GM18951 (cell line): ENCODE results near the gene DRAXIN.

Experiments used
- POLR2A ChIP-seq: IDR thresholded peaks from 4 replicates; pipeline ENCODE4 v1.6.1; 2011; ENCODE audit warnings: mild to moderate bottlenecking; ENCODE audit not compliant: insufficient read length, insufficient read depth; ENCODE audit errors: extremely low read depth
- in situ Hi-C: fragments of 300-500 bp; cut with MboI; formaldehyde crosslinking; loops from one replicate; pipeline ENCODE4 v1.12.0; 2022; ENCODE audit warnings: low sequenced_read_pairs, mixed read lengths, inconsistent platforms; ENCODE audit not compliant: unreplicated experiment

DRAXIN gene

GRCh38 chr1:11714831-11715575, 23.5 kb downstream of the DRAXIN start:
- in situ Hi-C loops = no loop called here
- no peak for TF ChIP-seq POLR2A

- peak; percentile 40 for TF ChIP-seq POLR2A
- in situ Hi-C loops = no loop called here
Observed at GRCh38 chr1:11719313-11720032, 28.0 kb downstream of the DRAXIN start.

- in situ Hi-C loops = no loop called here
- TF ChIP-seq POLR2A = no peak
Observed at GRCh38 chr1:11720033-11720376, 28.5 kb downstream of the DRAXIN start.

GRCh38 chr1:11720525-11720924, 29.0 kb downstream of the DRAXIN start:
- in situ Hi-C loops = no loop called here
- TF ChIP-seq POLR2A = no peak

- no peak for TF ChIP-seq POLR2A
- in situ Hi-C loops = no loop called here
Observed at GRCh38 chr1:11721311-11721710, 29.8 kb downstream of the DRAXIN start.

DNA sequence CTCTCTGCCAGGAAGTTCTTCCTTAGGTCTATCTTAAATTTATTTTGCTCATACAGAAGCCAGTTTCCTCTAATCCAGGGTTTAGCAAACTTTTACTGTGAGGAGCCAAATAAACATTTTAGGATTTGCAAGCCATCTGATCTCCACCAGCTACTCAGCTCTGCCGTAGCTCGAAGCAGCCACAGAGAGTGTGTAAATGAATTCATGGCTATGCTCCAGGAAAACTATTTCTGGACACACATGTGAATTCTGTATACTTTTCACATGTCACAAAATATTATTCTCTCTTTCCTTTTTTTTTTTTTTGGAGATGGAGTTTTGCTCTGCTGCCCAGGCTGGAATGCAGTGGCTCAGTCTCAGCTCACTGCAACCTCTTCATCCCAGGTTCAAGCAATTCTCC, 31.0 kb downstream of the DRAXIN start:
- in situ Hi-C loops = no loop called here
- no peak for TF ChIP-seq POLR2A

- in situ Hi-C loops = no loop called here
- TF ChIP-seq POLR2A = no peak
Observed at GRCh38 chr1:11725616-11726015, 34.1 kb downstream of the DRAXIN start.

- no peak for TF ChIP-seq POLR2A
- in situ Hi-C loops = no loop called here
Observed at GRCh38 chr1:11727119-11727518, 35.6 kb downstream of the DRAXIN start.

DNA sequence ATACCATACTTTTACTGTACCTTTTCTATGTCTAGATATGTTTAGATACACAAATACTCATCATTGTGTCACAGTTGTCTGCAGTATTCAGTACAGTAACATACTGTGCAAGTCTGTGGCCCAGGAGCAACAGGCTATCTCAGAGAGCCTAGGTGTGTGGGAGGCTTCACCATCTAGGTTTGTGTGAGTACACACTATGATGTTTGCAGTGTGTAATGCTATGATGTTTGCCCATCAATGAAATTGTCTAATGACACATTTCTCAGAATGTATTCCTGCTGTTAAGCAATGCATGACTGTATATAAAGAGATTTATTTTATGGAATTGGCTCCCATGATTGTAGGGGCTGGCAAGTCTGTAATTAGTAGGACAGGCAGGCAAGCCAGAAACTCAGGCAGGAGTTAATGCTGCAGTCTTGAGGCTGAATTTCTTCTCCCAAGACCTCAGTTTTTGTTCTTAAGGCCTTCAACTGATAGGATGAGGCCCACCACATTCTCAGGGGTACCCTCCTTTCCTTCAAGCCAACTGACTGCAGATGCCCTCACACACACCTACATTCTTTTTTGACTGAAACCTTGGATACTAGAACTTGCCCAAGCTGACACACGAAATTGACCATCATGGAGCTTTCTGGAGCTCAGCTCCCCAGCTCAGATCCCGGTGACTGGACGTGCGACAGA, 36.8 kb downstream of the DRAXIN start:
- no peak for TF ChIP-seq POLR2A

DNA sequence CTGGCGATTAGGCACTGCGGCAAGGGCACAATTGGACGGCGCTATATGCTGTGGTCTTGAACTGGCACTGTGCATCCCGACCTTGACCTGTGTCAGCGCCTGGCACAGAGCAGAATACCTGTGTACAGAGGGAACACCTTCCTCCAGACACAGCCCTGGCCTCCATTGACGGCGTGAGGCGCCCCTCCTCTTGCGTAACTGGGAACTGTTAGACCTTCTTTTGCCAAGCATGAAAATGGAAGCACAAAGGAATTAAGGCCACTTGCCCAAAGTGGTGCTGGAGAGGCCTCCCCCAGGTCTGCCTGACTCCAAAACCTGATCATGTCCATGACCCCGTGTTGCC, 37.6 kb downstream of the DRAXIN start:
- in situ Hi-C loops = no loop called here
- TF ChIP-seq POLR2A = no peak

More for the DNA sequence above, 36.8 kb downstream of the DRAXIN start:
- in situ Hi-C loops = no loop called here

GRCh38 chr1:11729498-11730428, 38.3 kb downstream of the DRAXIN start:
- in situ Hi-C loops = no loop called here
- no peak for TF ChIP-seq POLR2A

GRCh38 chr1:11730429-11730891, 39.0 kb downstream of the DRAXIN start:
- no peak for TF ChIP-seq POLR2A
- in situ Hi-C loops = no loop called here

- in situ Hi-C loops = no loop called here
- no peak for TF ChIP-seq POLR2A
Observed at GRCh38 chr1:11731691-11732283, 40.3 kb downstream of the DRAXIN start.

GRCh38 chr1:11733306-11733705, 41.8 kb downstream of the DRAXIN start:
- TF ChIP-seq POLR2A = no peak
- in situ Hi-C loops = no loop called here
